B cell (primary cell): ENCODE measurements around the gene PPOX. TPM values are rescaled to one million over a fixed set of nuclear protein-coding genes. Genes with fewer than 3 reads are reported as not detected.

Source experiments
- ATAC-seq: fragments of 200-7000 bp; cut with Tn5 transposase; one replicate; pipeline ENCODE4 v1.10.0; 2021; ENCODE audit warnings: low read depth, mild to moderate bottlenecking, moderate number of reproducible peaks, moderate library complexity
- CTCF ChIA-PET: fragments of 350-600 bp; sonication (Branson Sonifier 250); formaldehyde crosslinking; loops from one replicate; lab custom pipeline; 2021; ENCODE audit warnings: antibody characterized with exemption, inconsistent platforms; lab: Charles Lee
- POLR2A ChIA-PET: fragments of 350-600 bp; sonication (Branson Sonifier 250); formaldehyde crosslinking; loops from one replicate; lab custom pipeline; 2021; ENCODE audit warnings: antibody characterized with exemption; lab: Charles Lee
- DNase-seq: peaks from one replicate; pipeline ENCODE4 v3.0.0; 2013
- H2AFZ ChIP-seq: 2 replicates; pipeline ENCODE4 v1.6.1; 2012; ENCODE audit warnings: mild to moderate bottlenecking, low read depth, low read length; ENCODE audit not compliant: insufficient read depth, poor library complexity, severe bottlenecking
- H3K27ac ChIP-seq, 2 donors: 1 replicate in 1 of 2; 2 replicates in 1 of 2; pipeline ENCODE4 v1.5.1; 2012 to 2013; ENCODE audit warnings: low read length in 2 of 2, mild to moderate bottlenecking in 2 of 2, moderate library complexity in 1 of 2
- H3K27me3 ChIP-seq, 4 experiments: fragments of 200-600 bp in 1 of 4; sonication (generic) in 1 of 4; replicated peaks in 1 of 4; 1 replicate in 2 of 4; 2 replicates in 2 of 4; pipeline versions ENCODE4 v1.6.1 to v1.7.0; 2013 to 2016; ENCODE audit warnings: low read length in 3 of 4, mild to moderate bottlenecking in 2 of 4, mixed read lengths in 1 of 4, moderate library complexity in 1 of 4; ENCODE audit not compliant: insufficient read depth in 4 of 4, control insufficient read depth in 3 of 4; ENCODE audit errors: control extremely low read depth in 1 of 4
- H3K36me3 ChIP-seq, 2 experiments: replicated peaks in 1 of 2; 1 replicate in 1 of 2; 2 replicates in 1 of 2; pipeline versions ENCODE4 v1.6.1 to v1.7.1; 2013; ENCODE audit warnings: low read length in 1 of 2; ENCODE audit not compliant: insufficient read depth in 2 of 2, control insufficient read depth in 1 of 2; ENCODE audit errors: control extremely low read depth in 1 of 2, extremely low read depth in 1 of 2
- H3K4me1 ChIP-seq, 2 donors: fragments of 200-600 bp in 1 of 2; sonication (generic) in 1 of 2; 1 replicate in 1 of 2; 2 replicates in 1 of 2; pipeline versions ENCODE4 v1.5.1 to v1.6.1; 2013 to 2017; ENCODE audit warnings: low read length in 2 of 2; ENCODE audit not compliant: control insufficient read depth in 2 of 2, insufficient read depth in 2 of 2
- H3K4me2 ChIP-seq: replicated peaks from 2 replicates; pipeline ENCODE3; 2012; ENCODE audit warnings: mild to moderate bottlenecking, low read depth, low read length; ENCODE audit not compliant: poor library complexity, severe bottlenecking
- H3K4me3 ChIP-seq, 5 experiments: fragments of 200-600 bp in 1 of 5; sonication (generic) in 1 of 5; 1 replicate in 3 of 5; 2 replicates in 2 of 5; pipeline versions ENCODE4 v1.5.1 to v1.7.0; 2011 to 2016; ENCODE audit warnings: low read length in 4 of 5, mild to moderate bottlenecking in 4 of 5, low read depth in 2 of 5, control low read depth in 1 of 5, moderate library complexity in 1 of 5; ENCODE audit not compliant: insufficient read depth in 1 of 5; ENCODE audit errors: control extremely low read depth in 1 of 5, extremely low read depth in 1 of 5
- H3K79me2 ChIP-seq: fragments of 200-600 bp; sonication (generic); one replicate; pipeline ENCODE4 v1.6.0; 2016; ENCODE audit warnings: low read length; ENCODE audit not compliant: control insufficient read depth, insufficient read depth
- H3K9ac ChIP-seq: fragments of 200-600 bp; sonication (generic); 2 replicates; pipeline ENCODE4 v1.6.1; 2017; ENCODE audit warnings: mild to moderate bottlenecking, low read length, moderate library complexity
- H3K9me3 ChIP-seq, 3 donors: one replicate each; pipeline versions ENCODE4 v1.6.1 to v1.7.1; 2013; ENCODE audit warnings: low read length in 2 of 3; ENCODE audit not compliant: control insufficient read depth in 2 of 3, insufficient read depth in 1 of 3; ENCODE audit errors: control extremely low read depth in 1 of 3
- H4K20me1 ChIP-seq: 2 replicates; pipeline ENCODE4 v1.6.0; 2012; ENCODE audit warnings: mild to moderate bottlenecking, low read length; ENCODE audit not compliant: insufficient read depth, control insufficient read depth, poor library complexity, severe bottlenecking
- H3K27ac Mint-ChIP-seq: one replicate; pipeline ENCODE4 v1.8.0; 2021; ENCODE audit warnings: mixed read lengths
- H3K27me3 Mint-ChIP-seq: one replicate; pipeline ENCODE4 v1.8.0; 2021; ENCODE audit warnings: mixed read lengths
- H3K4me1 Mint-ChIP-seq: one replicate; pipeline ENCODE4 v1.8.0; 2021; ENCODE audit warnings: mixed read lengths
- H3K4me3 Mint-ChIP-seq: one replicate; pipeline ENCODE4 v1.8.0; 2021; ENCODE audit warnings: mixed read lengths
- H3K9me3 Mint-ChIP-seq: one replicate; pipeline ENCODE4 v1.8.0; 2022; ENCODE audit warnings: mixed read lengths; ENCODE audit not compliant: insufficient read depth
- CTCF ChIP-seq: fragments of 200-600 bp; IDR thresholded peaks from one replicate; pipeline ENCODE4 v1.8.0; 2022; ENCODE audit warnings: antibody characterized with exemption, mild to moderate bottlenecking
- EZH2 ChIP-seq: IDR thresholded peaks from 2 replicates; pipeline ENCODE4 v1.6.1; 2012; ENCODE audit warnings: borderline replicate concordance, low read depth, mild to moderate bottlenecking, moderate library complexity, low read length; ENCODE audit not compliant: insufficient read depth, poor library complexity, severe bottlenecking
- WGBS: methylation state at CpG from one replicate; pipeline ENCODE4 v1.1.5; 2013; ENCODE audit warnings: missing lambda C conversion rate; ENCODE audit not compliant: insufficient coverage; 5-methylcytosine and 5-hydroxymethylcytosine counted together
- intact Hi-C: fragments of 100-400 bp; cut with micrococcal nuclease; formaldehyde crosslinking; loops from one replicate; pipeline ENCODE4 v1.10.0; 2022
- polyA plus RNA-seq: library from polyadenylated mRNA; depleted of rRNA; stranded (reverse); fragments of >200 nt; gene quantifications from 2 replicates; pipeline ENCODE4 v1.2.3, GENCODE V29; 2012
- total RNA-seq, 2 donors: library from RNA; stranded (reverse); fragments of 120-200 nt in 1 of 2; gene quantifications; 1 replicate in 1 of 2; 2 replicates in 1 of 2; pipeline versions ENCODE4 v1.2.3 to v1.2.4, GENCODE V29; 2013 to 2022

PPOX gene
- total and polyA plus RNA-seq, 2 donors (not counting 1 experiment from before 2014, with no cell fraction given): 65.6 to 82.3 TPM

DNA sequence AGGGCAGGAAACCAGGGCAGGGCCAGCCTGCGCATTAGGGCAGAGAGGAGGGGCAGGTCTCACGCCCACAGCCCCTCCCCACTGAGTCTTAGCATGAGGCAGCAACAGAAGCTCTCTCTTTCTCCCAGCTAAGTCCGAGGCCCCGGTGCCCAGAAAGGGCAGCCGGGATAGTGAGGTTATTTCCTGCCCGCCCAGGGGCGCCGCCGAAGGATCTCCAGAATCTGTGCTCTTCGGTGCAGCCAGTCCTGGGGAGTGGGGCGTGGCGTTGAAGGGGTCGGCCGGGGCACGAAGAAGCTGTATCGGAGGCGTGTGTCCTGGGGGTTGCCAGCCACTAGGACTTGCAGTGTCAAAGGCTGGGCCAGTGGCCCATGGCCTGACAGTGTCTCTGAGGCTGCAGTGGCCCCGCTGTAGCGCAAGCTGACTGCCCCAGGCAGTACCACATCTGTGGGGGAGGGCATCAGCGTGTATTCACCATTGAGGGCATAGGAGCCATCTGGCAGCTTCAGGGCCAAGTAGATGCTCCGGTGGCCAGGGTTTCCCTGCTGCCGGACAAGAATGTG is 24.8 kb downstream of the PPOX start:
- peaks cover 72 to 82% of the 10 kb centered on the region in 2 donors for H3K4me1 ChIP-seq
- H3K4me1 Mint-ChIP-seq: peaks cover 71% of the 10 kb centered on the region
- H3K9me3 Mint-ChIP-seq: no peaks in the 10 kb centered on the region
- H4K20me1 ChIP-seq: no peaks in the 10 kb centered on the region
- no peaks in the 10 kb centered on the region for H3K27me3 Mint-ChIP-seq
- intact Hi-C loops: loop anchor here (5.0 kb wide), 1 partner anchor 36 kb away; the partner anchor contains the start of gene TOMM40L
- H3K27ac ChIP-seq: no peak overlapping the region
- H3K4me3 ChIP-seq: no peak overlapping the region
- no peak overlapping the region for H3K27ac Mint-ChIP-seq
- H3K36me3 ChIP-seq: no peaks in the 10 kb centered on the region
- no peak for TF ChIP-seq CTCF
- H3K9me3 ChIP-seq: no peaks in the 10 kb centered on the region
- no peak overlapping the region for H2AFZ ChIP-seq
- DNase-seq (no peak), ATAC-seq (no peak)
- no peak overlapping the region for H3K4me3 Mint-ChIP-seq
- POLR2A ChIA-PET: interaction anchor here (0.5 to 1.2 kb wide), 4 partner anchors 11 to 127 kb away, joined by 3 to 8 read pairs (median 4); partner anchors contain the start of gene UFC1
- no peaks in the 10 kb centered on the region for H3K27me3 ChIP-seq
- no peak overlapping the region for H3K4me2 ChIP-seq
- 93% methylated on average over 20 of the region's 22 CpGs for WGBS
- CTCF ChIA-PET: interaction anchor here (0.8 to 4.8 kb wide), 21 partner anchors 9 to 193 kb away, joined by 3 to 64 read pairs (median 4); partner anchors contain the start of genes DEDD, NDUFS2, PPOX and TOMM40L
- no peak overlapping the region for H3K9ac ChIP-seq
- peaks cover 26% of the 10 kb centered on the region for H3K79me2 ChIP-seq

GRCh38 chr1:161191971-161192370 is 25.7 kb downstream of the PPOX start:
- ChIA-PET CTCF (interaction anchor here (0.6 to 4.8 kb wide), 22 partner anchors 10 to 192 kb away, joined by 3 to 64 read pairs (median 4); partner anchors contain the start of genes DEDD, NDUFS2, PPOX and TOMM40L), POLR2A (interaction anchor here (1.1 to 1.2 kb wide), 2 partner anchors 10 to 38 kb away, joined by 3 to 5 read pairs; partner anchors contain the start of gene UFC1)
- no peaks in the 10 kb centered on the region for H4K20me1 ChIP-seq
- H3K27me3 ChIP-seq: no peaks in the 10 kb centered on the region
- DNase-seq: no peak
- peaks cover 26% of the 10 kb centered on the region for H3K79me2 ChIP-seq
- no peaks in the 10 kb centered on the region for H3K9me3 Mint-ChIP-seq
- no peak overlapping the region for H2AFZ ChIP-seq
- peak overlapping the region; percentile 12 for H3K4me2 ChIP-seq
- H3K27me3 Mint-ChIP-seq: no peaks in the 10 kb centered on the region
- no peaks in the 10 kb centered on the region for H3K36me3 ChIP-seq
- TF ChIP-seq EZH2 (no peak), CTCF (no peak)
- peak overlapping the region; percentile 46 for H3K27ac Mint-ChIP-seq
- peaks cover 64 to 79% of the 10 kb centered on the region in 2 donors for H3K4me1 ChIP-seq
- ATAC-seq: no peak
- no peak overlapping the region for H3K4me3 ChIP-seq
- intact Hi-C loops: loop anchor here (1.0 to 5.0 kb wide), 5 partner anchors 10 to 190 kb away; partner anchors contain the start of genes NDUFS2, PPOX and TOMM40L
- H3K4me3 Mint-ChIP-seq: no peak overlapping the region
- no peak overlapping the region for H3K9ac ChIP-seq
- no peak overlapping the region for H3K27ac ChIP-seq
- H3K9me3 ChIP-seq: no peaks in the 10 kb centered on the region
- peaks cover 64% of the 10 kb centered on the region for H3K4me1 Mint-ChIP-seq
- WGBS: 100% methylated on average over 3 of the region's 8 CpGs
